Heart left ventricle (tissue), 16 donors: ENCODE results near the gene PHACTR3. TPM values are rescaled to one million over a fixed set of nuclear protein-coding genes. Genes with fewer than 3 reads are reported as not detected.

ENCODE experiments used
- ATAC-seq, 4 donors: fragments of 200-7000 bp; cut with Tn5 transposase; one replicate each; pipeline ENCODE4 v1.9.1; 2020 to 2022; ENCODE audit warnings: moderate library complexity in 4 of 4, mild to moderate bottlenecking in 3 of 4, moderate number of reproducible peaks in 1 of 4
- DNase-seq, 5 donors: peaks; one replicate each; pipeline ENCODE4 v3.0.0-alpha.2; 2020
- H3K27ac ChIP-seq, 12 donors: fragments of 200-600 bp; sonication (generic) in 4 of 12; one replicate each; pipeline versions ENCODE4 v1.5.0 to v1.8.0; 2016 to 2022; ENCODE audit warnings: mild to moderate bottlenecking in 2 of 12
- H3K27me3 ChIP-seq, 9 donors: fragments of 200-600 bp; sonication (generic) in 2 of 9; one replicate each; pipeline versions ENCODE4 v1.5.1 to v1.8.0; 2016 to 2022; ENCODE audit warnings: mild to moderate bottlenecking in 3 of 9
- H3K36me3 ChIP-seq, 9 donors: fragments of 200-600 bp; sonication (generic) in 2 of 9; one replicate each; pipeline versions ENCODE4 v1.5.0 to v1.8.0; 2018 to 2022; ENCODE audit warnings: mild to moderate bottlenecking in 2 of 9
- H3K4me1 ChIP-seq, 12 donors: fragments of 200-600 bp; sonication (generic) in 4 of 12; one replicate each; pipeline versions ENCODE4 v1.5.0 to v1.8.0; 2016 to 2022; ENCODE audit warnings: mild to moderate bottlenecking in 3 of 12
- H3K4me3 ChIP-seq, 12 donors: fragments of 200-600 bp; sonication (generic) in 4 of 12; one replicate each; pipeline versions ENCODE4 v1.5.0 to v1.8.0; 2017 to 2022; ENCODE audit warnings: mild to moderate bottlenecking in 9 of 12, moderate library complexity in 4 of 12
- H3K9me3 ChIP-seq, 12 donors: fragments of 200-600 bp; sonication (generic) in 4 of 12; one replicate each; pipeline versions ENCODE4 v1.5.0 to v1.8.0; 2016 to 2022; ENCODE audit warnings: mild to moderate bottlenecking in 1 of 12
- CTCF ChIP-seq, 12 donors: fragments of 200-600 bp; sonication (generic) in 4 of 12; IDR thresholded peaks; one replicate each; pipeline versions ENCODE4 v1.5.0 to v1.8.0; 2018 to 2022; ENCODE audit warnings: antibody characterized with exemption in 12 of 12, mild to moderate bottlenecking in 5 of 12
- POLR2A ChIP-seq, 2 donors: fragments of 450-650 bp; IDR thresholded peaks; one replicate each; pipeline ENCODE4 v1.6.1; 2017; ENCODE audit warnings: antibody characterized with exemption in 2 of 2, mild to moderate bottlenecking in 2 of 2, moderate library complexity in 2 of 2
- WGBS, 4 donors: extraction: QIAGEN DNeasy Blood & Tissue Kit in 2 of 4; methylation state at CpG; one replicate each; pipeline versions ENCODE4 v1.1.5 to v1.1.7; 2013 to 2018; 5-methylcytosine and 5-hydroxymethylcytosine counted together
- intact Hi-C, 10 donors: fragments of 100-400 bp; cut with DNase I; formaldehyde crosslinking; loops; one replicate each; pipeline versions ENCODE4 v1.11.1 to v1.14.2; 2022
- polyA plus RNA-seq, 2 donors: library from polyadenylated mRNA; stranded (reverse); fragments of 200-250 nt; gene quantifications; one replicate each; pipeline ENCODE4 v1.2.3, GENCODE V29; 2013
- total RNA-seq, 9 donors: library from RNA; depleted of rRNA in 2 of 9; stranded (reverse); fragments of >200 nt in 2 of 9; fragmentation: NEBNext Ultra II Directional in 3 of 9; extraction: Animal tissue kit (Norgen Biotek cat#: 25700) in 3 of 9; gene quantifications; one replicate each; pipeline versions ENCODE4 v1.1.0 to v1.2.4, GENCODE V29; 2016 to 2023
- donor health status: ischemic (EF 13 %, LVEDD 7.1; RV severe dilation, severe dysfunction).
- donor health status: healthy with polysubstance abuse.
- donor health status: DM: no; HTN: yes; CAD: no.
- donor health status: DM: no; HTN: no; CAD: no.
- donor health status: ischemic (EF 25% LVEDD 6.9; RV normal size, moderate dysfunction).
- donor health status: ischemic (EF 25% LVEDD 5.7; RV mildly dilated, moderate dysfunction).
- donor health status: healthy.
- donor health status: DM: yes; HTN: yes; CAD: no.
- donor health status: ischemic (EF 35%, LVEDD 5.7; RV mildly dilated, moderate dysfunction).
- donor health status: nonischemic (EF 11% LVEDD 7.7; RV severe dilation, severe dysfunction).
- donor health status: DM: yes; HTN: yes; CAD: no.
- donor health status: PGD.
- donor health status: ischemic (EF 29% LVEDD 5.4; RV normal size, mild dysfunction).
- donor health status: nonischemic (EF 23%, LVEDD 6.1; RV moderate dilation, normal function).

PHACTR3 gene
- total and polyA plus RNA-seq, 11 donors: 0.19 to 14.6 (median 3.5) TPM

- DNase-seq: no peak
- TF ChIP-seq POLR2A (IDR thresholded peaks at IDR 0.05): no peak
- TF ChIP-seq CTCF (IDR thresholded peaks at IDR 0.05): no peak
- ATAC-seq: no peak
- 82 to 88% (median 85%) methylated on average over 14 of the region's 14 CpGs for WGBS, 4 donors
- Histone ChIP-seq H3K9me3 (peaks cover 0 to 11% (median 6%) of the 10 kb centered on the region in 12 donors), H3K4me1 (no peaks in the 10 kb centered on the region), H3K36me3 (no peaks in the 10 kb centered on the region), H3K27me3 (peaks cover 0 to 28% (median 0%) of the 10 kb centered on the region in 9 donors), H3K27ac (no peak overlapping the region), H3K4me3 (no peak overlapping the region)
- intact Hi-C loops: no loop called here
Measured at GRCh38 chr20:59662856-59663512, 58.6 kb downstream of the PHACTR3 start.

GRCh38 chr20:59663513-59664060 lies 59.2 kb downstream of the PHACTR3 start:
- Histone ChIP-seq H3K27ac (no peak overlapping the region), H3K27me3 (peaks cover 0 to 28% (median 0%) of the 10 kb centered on the region in 9 donors), H3K36me3 (no peaks in the 10 kb centered on the region), H3K4me3 (no peak overlapping the region), H3K4me1 (no peaks in the 10 kb centered on the region), H3K9me3 (peaks cover 0 to 5% (median 1%) of the 10 kb centered on the region in 12 donors)
- DNase-seq: no peak
- no peak for ATAC-seq
- intact Hi-C loops: no loop called here
- 68 to 75% (median 70%) methylated on average over 15 of the region's 15 CpGs for WGBS, 4 donors
- TF ChIP-seq CTCF (IDR thresholded peaks at IDR 0.05) (no peak), POLR2A (IDR thresholded peaks at IDR 0.05) (no peak)

GRCh38 chr20:59664421-59664941 lies 60.1 kb downstream of the PHACTR3 start:
- WGBS, 4 donors: 76 to 82% (median 79%) methylated on average over 11 of the region's 11 CpGs
- peaks cover 0 to 28% (median 0%) of the 10 kb centered on the region in 9 donors for H3K27me3 ChIP-seq
- intact Hi-C loops: no loop called here
- no peaks in the 10 kb centered on the region for H3K36me3 ChIP-seq
- DNase-seq (no peak), ATAC-seq (no peak)
- no peak overlapping the region for H3K4me3 ChIP-seq
- H3K27ac ChIP-seq: no peak overlapping the region
- TF ChIP-seq POLR2A (IDR thresholded peaks at IDR 0.05): no peak
- no peak for TF ChIP-seq CTCF (IDR thresholded peaks at IDR 0.05)
- H3K4me1 ChIP-seq: no peaks in the 10 kb centered on the region
- H3K9me3 ChIP-seq: no peaks in the 10 kb centered on the region

- intact Hi-C loops: no loop called here
- Histone ChIP-seq H3K4me1 (no peaks in the 10 kb centered on the region), H3K36me3 (no peaks in the 10 kb centered on the region), H3K9me3 (no peaks in the 10 kb centered on the region), H3K27me3 (peaks cover 0 to 27% (median 0%) of the 10 kb centered on the region in 9 donors), H3K4me3 (no peak overlapping the region), H3K27ac (no peak overlapping the region)
- TF ChIP-seq POLR2A (IDR thresholded peaks at IDR 0.05) (no peak), CTCF (IDR thresholded peaks at IDR 0.05) (no peak)
- DNase-seq: no peak
- ATAC-seq: no peak
- WGBS, 4 donors: 83 to 90% (median 84%) methylated on average over 8 of the region's 8 CpGs
Measured at GRCh38 chr20:59665656-59666555, 61.6 kb downstream of the PHACTR3 start.
